ENCODE data around the gene NF2. TPM values are rescaled to one million over a fixed set of nuclear protein-coding genes. Genes with fewer than 3 reads are reported as not detected.

The NF2 gene
- total RNA-seq, 1 experiment from 2014 or later, result 35.9 TPM

DNA sequence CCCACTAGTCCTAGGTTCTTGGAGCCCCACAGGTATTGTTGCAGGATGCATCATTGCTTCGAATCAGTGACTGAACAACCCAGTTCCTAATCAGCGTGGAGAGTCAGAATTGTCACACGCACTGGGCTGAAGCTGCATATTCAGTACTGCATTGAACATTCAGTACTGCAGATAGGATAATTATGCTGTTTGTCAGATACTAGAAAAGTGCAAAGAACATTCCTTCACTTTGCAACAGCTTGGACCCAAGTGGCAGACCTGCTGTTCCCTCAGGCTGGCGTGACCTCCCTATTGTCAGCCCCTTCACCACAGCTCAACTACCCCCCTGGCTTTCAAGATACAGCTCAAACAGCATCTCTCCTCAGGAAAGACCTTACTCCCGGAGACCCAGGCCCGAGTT, 27.6 kb downstream of the NF2 start:
- no peak for DNase-seq (ENCODE audit: low read depth)

DNA sequence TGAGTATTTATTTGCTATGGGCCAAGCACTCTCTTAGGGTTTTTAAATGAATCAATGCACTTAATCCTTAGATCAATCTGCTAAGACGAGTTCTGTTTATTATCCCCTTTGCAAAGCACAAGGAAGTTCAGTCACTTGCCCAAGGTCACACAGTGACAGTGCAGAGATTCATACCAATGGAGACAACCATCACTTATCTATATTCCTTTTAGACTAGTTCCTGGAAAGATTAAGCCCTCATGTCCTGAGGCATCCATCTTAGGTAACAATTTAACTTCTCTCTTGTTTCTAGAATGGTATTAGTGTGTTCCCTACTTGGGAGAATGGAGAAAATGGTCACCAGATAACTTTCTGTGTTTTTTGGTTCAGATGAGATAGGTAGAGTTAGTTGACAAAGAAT, 28.3 kb downstream of the NF2 start:
- no peak for DNase-seq (ENCODE audit: low read depth)

DNA sequence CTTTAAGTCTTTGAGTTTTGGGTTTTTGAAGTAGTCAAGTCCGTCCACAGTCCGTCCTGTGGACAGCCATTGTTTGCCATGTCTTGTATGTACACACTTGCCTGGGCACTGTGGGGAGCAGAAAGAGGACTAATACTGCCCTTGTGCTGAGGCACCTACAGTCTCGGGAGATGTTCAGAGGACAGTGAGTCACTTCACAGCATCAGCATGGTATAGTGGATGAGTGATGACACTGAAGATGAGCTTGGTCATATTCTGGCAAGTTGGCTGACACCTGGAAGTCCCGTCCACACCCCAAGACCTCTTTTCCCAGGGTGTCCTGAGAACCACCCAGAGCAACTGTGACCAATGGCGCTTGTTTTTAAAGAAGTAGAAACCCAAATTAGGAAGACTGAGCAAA, 29.2 kb downstream of the NF2 start:
- no peak for DNase-seq (ENCODE audit: low read depth)

DNA sequence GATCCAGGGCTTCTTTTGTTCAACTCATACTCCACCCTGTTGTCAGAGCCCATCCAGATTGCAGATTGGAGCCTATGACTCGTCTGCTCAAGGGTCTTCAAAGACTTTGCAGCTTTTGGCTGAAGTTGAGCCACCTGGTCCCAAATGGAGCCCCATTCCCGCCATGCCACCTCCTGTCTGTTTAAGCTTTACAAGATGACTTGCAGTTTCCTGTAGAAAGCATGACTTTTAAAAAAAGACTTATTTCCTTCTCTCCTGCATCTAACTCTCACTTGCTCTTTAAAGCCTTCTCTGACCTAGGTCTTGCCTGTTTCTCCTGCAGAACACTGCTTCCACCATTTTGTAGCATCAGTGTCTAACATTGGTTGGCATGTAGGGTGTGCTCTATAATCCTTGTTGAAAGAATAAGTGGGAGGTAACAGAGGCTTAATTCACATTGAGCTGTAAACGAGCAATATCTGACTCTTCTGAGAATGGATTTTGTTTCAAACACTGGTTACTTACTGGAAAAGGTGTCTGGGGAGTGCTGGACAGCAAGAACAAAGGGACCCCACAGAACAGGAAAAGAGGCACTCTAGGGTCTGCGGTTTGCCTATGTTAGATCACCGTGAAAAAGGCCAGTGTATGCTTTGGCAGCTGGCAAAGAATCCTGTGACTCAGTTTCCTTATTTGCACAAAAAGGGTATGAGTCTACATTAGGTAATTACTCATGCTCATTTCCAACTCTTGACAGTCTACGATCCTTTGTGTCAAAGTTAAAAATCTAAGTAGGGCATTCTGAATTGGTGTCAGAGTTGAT, 30.3 kb downstream of the NF2 start:
- no peak for DNase-seq (ENCODE audit: low read depth)

DNA sequence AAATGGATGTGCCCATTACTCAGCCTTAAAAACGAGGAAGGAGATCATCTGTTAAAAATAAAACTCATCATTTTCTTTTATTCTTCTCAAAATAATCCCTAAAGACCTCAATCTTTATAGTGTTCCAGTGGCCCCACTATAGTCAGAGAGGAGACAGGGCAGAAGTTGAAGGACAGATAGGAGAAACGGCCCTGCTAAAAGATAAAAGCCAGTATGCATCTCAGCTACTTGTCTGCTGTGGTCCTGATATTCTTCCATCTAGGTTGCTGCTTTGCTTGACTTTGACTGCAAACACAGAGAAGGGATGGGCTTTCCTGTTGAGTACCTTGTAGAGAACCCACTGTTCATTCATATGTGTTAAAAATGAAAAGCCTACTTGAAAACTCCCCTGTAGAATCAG, 31.4 kb downstream of the NF2 start:
- no peak for DNase-seq (ENCODE audit: low read depth)

DNA sequence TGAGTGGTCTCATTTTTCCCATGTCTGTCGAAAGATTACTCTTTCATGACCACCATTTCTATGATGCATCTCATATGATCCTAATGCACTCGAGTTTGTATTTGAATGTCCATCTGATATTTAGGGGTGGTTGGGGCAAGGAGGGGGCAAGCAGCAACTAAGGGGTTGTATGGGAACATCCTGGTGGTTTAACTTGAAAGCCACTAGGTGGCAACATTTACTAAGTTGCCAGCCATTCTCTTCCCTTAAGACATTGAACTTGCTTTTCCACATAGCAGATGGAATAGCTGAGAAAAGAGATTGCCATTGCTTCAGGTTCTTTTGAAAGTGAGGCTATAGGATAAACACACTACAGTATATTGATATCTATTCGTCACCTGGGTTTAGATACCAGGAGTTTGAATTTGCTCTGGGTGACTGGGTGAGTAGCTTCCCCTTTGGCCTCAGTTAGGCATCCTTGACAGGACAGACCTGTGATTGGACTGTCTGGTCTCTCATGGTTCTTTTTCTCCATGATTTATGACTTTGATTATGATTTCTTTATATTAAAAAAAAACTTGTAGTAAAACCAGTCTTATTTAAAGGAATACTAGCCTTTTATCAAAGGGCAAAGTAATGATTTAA, 32.4 kb downstream of the NF2 start:
- DNase-seq (ENCODE audit: low read depth), result peak; percentile 60

DNA sequence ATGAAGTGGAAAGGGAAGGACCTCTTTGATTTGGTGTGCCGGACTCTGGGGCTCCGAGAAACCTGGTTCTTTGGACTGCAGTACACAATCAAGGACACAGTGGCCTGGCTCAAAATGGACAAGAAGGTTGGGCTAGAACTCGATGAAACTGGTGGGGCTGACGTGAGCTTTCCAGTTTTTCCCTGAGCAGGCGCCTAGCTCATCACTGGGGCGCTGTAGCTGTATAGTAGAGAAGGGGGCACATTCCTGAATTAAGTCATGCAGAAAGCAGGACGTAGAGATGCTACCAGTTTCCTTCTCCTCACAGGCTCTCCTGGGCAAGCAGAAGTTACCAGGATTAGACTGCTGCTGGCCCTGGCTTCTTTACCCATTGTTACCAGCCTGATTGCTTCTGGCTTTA, 33.3 kb downstream of the NF2 start:
- no peak for DNase-seq (ENCODE audit: low read depth)

DNA sequence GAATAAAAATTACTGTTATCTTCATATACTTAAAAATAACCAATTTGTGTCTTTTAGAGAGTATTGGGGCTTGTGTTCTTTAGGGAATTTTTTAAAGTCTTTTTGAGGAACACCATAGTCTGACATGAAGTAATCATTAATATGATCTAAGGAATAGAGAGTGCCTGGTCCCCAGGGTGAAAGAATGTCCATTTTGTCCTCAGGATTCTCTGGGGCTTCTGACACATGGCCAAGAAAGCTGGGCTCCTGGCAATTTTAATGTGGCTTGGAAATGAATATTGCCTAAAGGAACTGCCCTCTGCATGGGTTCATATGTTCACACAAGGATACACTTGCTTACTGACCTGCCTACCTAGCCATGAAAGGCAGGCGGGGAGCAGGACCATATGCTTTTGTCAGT, 33.7 kb downstream of the NF2 start:
- no peak for DNase-seq (ENCODE audit: low read depth)

DNA sequence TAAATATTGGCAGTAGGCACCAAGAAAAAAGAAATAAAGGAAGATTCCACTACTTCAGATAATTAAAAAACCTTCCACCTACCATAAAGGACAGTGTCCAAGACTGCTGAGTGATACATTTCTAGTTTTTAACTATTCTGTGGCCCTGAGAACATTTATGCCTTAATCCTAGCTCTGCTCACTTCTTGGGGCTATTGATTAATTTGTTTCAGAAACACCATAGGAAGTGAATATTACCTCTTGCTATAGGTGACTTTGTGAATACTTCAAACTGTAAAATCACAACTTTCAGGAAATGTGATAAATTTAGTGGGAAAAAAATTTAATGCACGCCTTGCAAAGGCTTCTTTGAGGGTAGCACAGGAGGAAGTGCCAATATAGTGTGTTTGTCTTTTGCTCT, 35.2 kb downstream of the NF2 start:
- no peak for DNase-seq (ENCODE audit: low read depth)

DNA sequence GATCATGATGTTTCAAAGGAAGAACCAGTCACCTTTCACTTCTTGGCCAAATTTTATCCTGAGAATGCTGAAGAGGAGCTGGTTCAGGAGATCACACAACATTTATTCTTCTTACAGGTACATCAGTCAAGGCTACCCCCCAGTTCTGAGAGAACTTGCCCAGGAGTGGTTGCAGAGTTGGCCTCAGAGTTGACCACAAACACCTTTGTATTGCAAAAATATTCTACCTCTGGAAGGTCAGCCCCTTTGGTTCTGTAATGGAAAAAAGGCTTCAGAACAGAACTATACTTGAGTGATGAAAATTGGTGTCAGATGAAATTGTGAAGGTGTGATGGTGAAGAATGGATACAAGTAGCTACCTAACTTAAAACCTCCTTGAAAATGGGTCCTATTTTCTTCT, 35.7 kb downstream of the NF2 start:
- no peak for DNase-seq (ENCODE audit: low read depth)

DNA sequence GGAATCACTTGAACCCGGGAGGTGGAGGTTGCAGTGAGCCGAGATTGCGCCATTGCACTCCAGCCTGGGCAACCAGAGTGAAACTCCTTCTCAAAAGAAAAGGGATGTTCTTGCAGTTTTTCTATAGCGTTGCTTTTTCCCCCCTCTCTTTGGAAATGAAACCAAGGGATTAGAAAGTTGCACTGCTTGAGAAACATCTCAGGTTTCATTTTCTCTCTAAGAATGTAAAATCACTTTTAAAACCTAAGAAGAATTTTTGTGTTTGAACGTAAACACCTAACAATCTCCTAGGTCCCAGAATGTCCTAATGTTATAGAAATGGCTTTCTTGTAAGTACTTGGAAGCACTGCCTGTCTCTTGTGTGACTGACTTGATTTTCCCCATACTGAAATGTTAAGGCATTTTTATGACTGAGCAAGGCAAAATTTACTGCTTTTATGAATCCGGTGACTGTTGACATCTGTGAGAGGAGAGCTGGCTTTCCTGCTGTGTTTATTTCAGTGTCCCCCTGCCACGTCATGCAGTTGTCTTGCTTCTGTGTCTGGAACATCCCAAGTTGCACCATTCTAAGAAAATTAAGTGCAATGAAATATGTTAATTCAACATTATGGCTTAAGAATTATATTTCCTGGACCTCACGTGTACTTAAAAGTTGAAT, 37.7 kb downstream of the NF2 start:
- DNase-seq (ENCODE audit: low read depth), result no peak

DNA sequence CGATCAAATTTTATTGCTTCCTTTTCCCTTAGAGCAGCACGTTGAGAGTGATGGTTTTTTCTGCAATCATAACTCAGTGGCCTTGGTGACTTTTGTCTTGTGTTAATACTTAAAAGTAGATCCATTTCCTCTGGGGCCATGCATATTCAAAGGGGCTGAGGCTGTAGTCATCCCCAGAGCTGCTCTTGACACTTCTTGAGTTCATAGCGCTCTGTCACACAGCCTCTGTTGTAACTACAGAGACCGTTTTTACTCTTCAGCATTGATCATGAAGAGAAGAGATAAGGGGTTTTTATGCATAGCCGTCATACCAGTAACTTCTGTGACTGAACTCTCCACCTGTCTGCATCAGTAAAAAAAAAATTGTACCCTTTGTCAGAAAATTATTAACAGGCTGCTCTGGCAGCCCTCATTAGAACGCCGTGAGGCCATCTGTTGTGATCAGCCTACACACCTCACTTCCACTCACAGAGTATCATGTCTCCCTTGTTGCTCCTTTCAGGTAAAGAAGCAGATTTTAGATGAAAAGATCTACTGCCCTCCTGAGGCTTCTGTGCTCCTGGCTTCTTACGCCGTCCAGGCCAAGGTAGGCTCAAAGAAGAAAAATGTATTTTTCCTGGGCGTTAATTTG, 38.4 kb downstream of the NF2 start:
- no peak for DNase-seq (ENCODE audit: low read depth)

DNA sequence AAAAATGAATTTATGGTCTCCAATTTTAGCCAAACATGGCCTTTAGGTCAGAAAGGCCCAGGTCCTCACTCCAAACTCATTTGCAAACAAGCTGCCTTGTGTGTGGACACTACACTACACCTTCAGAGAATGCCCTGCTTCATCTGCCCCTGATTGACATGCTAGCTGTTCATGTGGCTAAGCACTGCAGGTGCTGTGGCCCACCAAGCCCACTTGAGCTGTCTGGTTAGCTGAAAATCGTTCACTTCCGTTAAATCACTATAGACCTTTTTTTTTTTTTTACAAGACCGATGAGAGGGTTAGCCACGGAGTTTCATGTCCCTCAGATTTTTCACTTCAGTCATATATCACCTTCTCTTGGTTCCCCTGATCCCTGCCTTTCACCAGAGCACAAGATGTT, 39.3 kb downstream of the NF2 start:
- DNase-seq (ENCODE audit: low read depth), result no peak

DNA sequence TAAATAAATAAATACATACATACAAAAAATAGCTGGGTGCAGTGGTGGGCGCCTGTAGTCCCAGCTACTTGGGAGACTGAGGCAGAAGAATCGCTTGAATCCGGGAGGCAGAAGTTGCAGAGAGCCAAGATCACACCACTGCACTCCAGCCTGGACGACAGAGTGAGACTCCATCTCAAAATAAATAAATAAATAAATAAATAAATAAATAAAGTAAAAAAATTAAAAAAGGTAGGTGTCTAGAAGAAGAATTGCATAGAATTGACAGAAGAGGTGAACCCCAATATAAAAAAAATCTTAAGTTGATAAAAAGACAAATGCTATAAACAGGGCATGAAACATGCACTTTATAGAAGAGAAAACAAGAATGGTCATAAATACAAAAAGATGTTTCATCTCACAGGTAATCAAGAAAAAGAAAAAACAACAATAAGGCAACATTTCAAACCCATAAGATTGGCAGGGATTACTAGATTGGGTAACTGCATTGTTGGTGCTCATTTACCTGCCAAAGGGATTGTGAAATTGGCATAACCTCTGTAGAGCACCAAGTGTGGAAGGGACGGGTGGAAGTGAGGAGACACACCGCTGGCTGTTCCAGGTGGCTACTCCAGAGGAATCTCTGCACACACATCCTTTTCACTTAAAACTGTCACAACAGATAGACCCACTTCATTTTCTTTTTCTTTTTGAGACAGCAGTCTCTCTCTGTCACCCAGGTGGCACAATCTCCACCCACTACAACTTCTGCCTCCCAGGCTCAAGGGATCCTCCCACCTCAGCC, 44.7 kb downstream of the NF2 start:
- DNase-seq (ENCODE audit: low read depth), result no peak

DNA sequence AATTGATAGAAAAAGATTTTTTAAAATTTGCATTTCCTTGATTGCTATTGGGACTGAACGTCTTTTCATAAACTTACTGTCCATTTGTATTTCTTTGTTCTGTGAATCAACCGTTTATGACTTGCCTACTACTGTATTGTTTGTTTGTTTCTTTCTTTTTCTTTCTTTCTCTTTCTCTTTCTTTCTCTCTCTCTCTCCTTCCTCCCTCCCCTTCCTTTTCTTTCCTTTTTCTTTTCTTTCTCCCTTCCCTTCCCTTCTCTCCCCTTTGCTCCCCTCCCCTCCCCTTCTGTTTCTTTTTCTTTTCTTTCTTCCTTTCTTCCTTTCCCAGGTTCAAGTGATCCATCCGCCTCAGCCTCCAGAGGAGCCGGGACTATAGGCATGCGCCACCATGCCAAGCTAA, 46.9 kb downstream of the NF2 start:
- no peak for DNase-seq (ENCODE audit: low read depth)

DNA sequence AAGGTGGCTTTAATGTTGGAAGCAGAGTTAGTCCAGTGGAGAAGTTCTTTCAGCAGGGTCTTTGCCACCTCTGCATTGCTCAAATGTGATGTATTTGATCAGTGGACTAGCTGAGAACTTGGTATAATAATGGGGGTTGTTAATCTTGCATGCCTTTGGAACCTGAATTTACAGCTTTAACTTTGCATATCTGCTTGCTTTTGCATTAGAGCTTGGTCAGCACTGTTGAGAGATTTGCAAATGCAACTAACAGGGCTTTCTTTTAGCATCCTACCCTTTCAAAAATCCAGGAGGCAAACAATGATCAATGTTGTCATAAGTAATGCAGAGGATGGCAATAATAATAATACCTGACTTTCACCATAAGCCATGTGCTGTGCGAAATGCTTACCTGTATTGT, 48.2 kb downstream of the NF2 start:
- DNase-seq (ENCODE audit: low read depth), result no peak

DNA sequence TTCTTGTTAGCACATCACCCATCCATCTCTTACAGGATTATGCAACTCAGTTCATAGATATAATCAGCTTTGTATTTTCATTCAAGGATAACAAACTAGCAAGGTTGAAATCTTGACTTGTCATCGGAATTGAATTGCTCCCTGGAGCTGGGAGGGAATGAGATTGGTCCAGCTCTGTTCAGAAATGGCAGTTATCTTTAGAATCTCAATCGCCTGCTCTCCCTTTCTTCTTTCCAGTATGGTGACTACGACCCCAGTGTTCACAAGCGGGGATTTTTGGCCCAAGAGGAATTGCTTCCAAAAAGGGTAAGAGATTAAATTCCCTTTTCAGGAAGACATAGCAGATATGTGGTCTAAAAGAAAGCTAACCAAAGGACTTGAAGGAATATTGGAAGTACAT, 51.0 kb downstream of the NF2 start:
- no peak for DNase-seq (ENCODE audit: low read depth)

DNA sequence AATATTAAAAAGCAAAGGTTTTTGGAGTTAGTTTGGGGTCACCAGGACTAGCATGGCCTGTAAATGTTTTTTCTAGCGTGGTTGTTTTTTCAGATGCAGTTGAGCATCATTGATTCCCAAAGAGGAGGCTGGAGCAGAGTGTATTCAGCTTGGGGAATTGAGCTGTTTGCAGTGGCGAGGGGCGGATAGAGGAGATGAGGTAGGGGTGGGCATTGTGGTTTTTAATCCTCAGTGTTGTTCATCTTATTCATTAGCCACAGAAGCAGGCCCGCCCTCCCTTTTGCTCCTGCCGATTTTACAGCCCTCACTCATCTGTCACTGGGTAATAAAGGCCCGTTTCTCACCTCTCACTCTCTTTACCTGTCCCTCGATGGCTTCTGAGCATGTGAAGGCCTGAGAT, 51.4 kb downstream of the NF2 start:
- no peak for DNase-seq (ENCODE audit: low read depth)

DNA sequence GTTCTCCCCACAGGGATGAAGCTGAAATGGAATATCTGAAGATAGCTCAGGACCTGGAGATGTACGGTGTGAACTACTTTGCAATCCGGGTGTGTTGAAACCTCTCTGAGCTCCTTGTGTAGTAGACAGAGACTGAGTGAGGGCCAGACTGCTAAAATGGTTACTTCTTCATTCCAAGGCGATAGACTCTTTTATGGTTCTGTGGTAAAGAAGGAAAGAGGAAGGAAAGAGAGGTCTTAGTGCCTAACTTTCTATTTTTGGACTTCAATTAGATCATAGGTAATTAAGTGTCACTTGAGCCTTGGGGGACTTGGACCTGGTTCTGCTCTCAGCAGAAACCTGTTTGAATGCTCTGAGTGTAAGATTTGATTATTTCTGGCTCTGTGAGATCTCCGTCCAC, 54.7 kb downstream of the NF2 start:
- no peak for DNase-seq (ENCODE audit: low read depth)

DNA sequence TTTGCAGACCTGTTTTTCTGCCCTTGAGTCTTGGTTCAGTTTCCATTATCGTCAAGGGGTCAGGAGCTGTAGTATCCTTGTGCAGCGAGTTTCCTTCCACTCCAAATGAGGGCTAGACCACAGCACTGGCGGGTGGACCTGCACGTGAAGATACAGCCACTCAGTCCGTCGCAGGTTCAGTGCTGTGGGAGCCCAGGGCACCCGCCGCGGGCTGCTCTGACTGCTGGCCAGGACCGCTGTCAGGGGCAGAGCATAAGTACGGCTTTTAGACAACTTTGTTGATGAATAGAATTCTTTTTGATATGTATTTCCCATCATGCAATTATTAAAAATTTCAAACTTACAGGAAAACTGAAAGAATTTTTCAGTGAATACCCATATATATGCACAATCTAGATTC, 56.6 kb downstream of the NF2 start:
- DNase-seq (ENCODE audit: low read depth), result no peak

DNA sequence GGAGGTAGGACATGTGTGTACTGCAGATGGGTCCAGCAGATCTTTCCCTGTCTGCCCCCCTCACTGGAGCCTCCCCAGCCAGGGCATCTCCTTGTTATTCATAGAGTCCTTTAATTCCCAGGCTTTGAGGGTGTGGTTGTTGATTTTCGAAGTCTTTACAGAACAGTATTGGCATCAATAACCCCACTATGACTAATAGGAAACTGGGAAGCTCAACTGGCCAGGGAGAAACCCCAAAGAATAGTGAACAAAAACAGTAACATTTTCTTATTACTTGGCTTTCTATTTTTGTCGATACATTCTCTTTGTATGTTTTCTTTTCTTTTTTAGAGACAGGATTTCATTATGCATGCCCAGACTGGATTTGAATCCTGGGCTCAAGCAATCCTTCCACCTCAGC, 57.9 kb downstream of the NF2 start:
- no peak for DNase-seq (ENCODE audit: low read depth)

Measured in RPMI7951 (cell line).